Chondrocyte (in vitro differentiated cells): ENCODE data around the gene CLEC16A. TPM values are rescaled to one million over a fixed set of nuclear protein-coding genes. Genes with fewer than 3 reads are reported as not detected.
"Not testable (repeated sequence)": the region's sequence is repeated elsewhere in the genome, so short reads cannot be mapped to it uniquely, and the experiment has no call there.

Experiments
- DNase-seq: peaks from one replicate; pipeline ENCODE4 v3.0.0; 2021; ENCODE audit warnings: mixed read lengths, low spot score
- H3K27ac Mint-ChIP-seq: one replicate; pipeline ENCODE4 v1.8.0; 2021; ENCODE audit warnings: mild to moderate bottlenecking, moderate library complexity, mixed read lengths; ENCODE audit not compliant: unreplicated experiment
- H3K27me3 Mint-ChIP-seq: 2 replicates; pipeline ENCODE4 v1.8.0; 2021; ENCODE audit warnings: low read depth, mixed read lengths
- H3K36me3 Mint-ChIP-seq: 2 replicates; pipeline ENCODE4 v1.8.0; 2021; ENCODE audit warnings: low read depth, mixed read lengths
- H3K4me1 Mint-ChIP-seq: 2 replicates; pipeline ENCODE4 v1.8.0; 2021; ENCODE audit warnings: low read depth, mild to moderate bottlenecking, mixed read lengths
- H3K4me3 Mint-ChIP-seq: one replicate; pipeline ENCODE4 v1.8.0; 2021; ENCODE audit warnings: mild to moderate bottlenecking, moderate library complexity, mixed read lengths; ENCODE audit not compliant: unreplicated experiment
- H3K9me3 Mint-ChIP-seq: 2 replicates; pipeline ENCODE4 v1.8.0; 2021; ENCODE audit warnings: low read depth, mixed read lengths
- CTCF ChIP-seq: fragments of 200-600 bp; sonication (generic); IDR thresholded peaks from 2 replicates; pipeline ENCODE4 v1.5.0; 2021; ENCODE audit warnings: antibody characterized with exemption, mild to moderate bottlenecking, moderate library complexity
- total RNA-seq: library from RNA; stranded (reverse); gene quantifications from 3 replicates; pipeline ENCODE4 v1.2.1, GENCODE V29; 2021

Gene CLEC16A
- total RNA-seq, 1 donor from 2014 or later = 17.9 TPM

GRCh38 chr16:11102523-11102898 is 158.1 kb downstream of the CLEC16A start:
- H3K9me3 Mint-ChIP-seq = no peaks in the 10 kb centered on the region
- no peak for TF ChIP-seq CTCF
- H3K4me3 Mint-ChIP-seq = no peak overlapping the region
- DNase-seq = peak; percentile 28
- H3K27me3 Mint-ChIP-seq = no peaks in the 10 kb centered on the region
- H3K27ac Mint-ChIP-seq = no peak overlapping the region
- peaks cover 5% of the 10 kb centered on the region for H3K36me3 Mint-ChIP-seq
- H3K4me1 Mint-ChIP-seq = peaks cover 39% of the 10 kb centered on the region

GRCh38 chr16:11103301-11103700 is 158.9 kb downstream of the CLEC16A start:
- not testable (repeated sequence) for H3K9me3 Mint-ChIP-seq, H3K27me3 Mint-ChIP-seq
- H3K4me1 Mint-ChIP-seq = peaks cover 43% of the 10 kb centered on the region

GRCh38 chr16:11104168-11105037 is 160.0 kb downstream of the CLEC16A start:
- Mint-ChIP-seq H3K4me1 (peaks cover 42% of the 10 kb centered on the region), H3K9me3 (no peaks in the 10 kb centered on the region), H3K27me3 (no peaks in the 10 kb centered on the region), H3K36me3 (peaks cover 4% of the 10 kb centered on the region), H3K27ac (peak overlapping the region; percentile 2), H3K4me3 (no peak overlapping the region)
- DNase-seq = peak; percentile 12
- TF ChIP-seq CTCF = no peak

More at GRCh38 chr16:11103301-11103700, 158.9 kb downstream of the CLEC16A start:
- not testable (repeated sequence) for DNase-seq, H3K36me3 Mint-ChIP-seq, H3K4me3 Mint-ChIP-seq, H3K27ac Mint-ChIP-seq

GRCh38 chr16:11105038-11105903 is 160.9 kb downstream of the CLEC16A start:
- Mint-ChIP-seq H3K4me1 (peaks cover 40% of the 10 kb centered on the region), H3K27ac (peak overlapping the region; percentile 2), H3K9me3 (no peaks in the 10 kb centered on the region)

GRCh38 chr16:11106726-11107125 is 162.4 kb downstream of the CLEC16A start:
- peaks cover 8% of the 10 kb centered on the region for H3K9me3 Mint-ChIP-seq
- no peak overlapping the region for H3K27ac Mint-ChIP-seq
- H3K4me3 Mint-ChIP-seq = no peak overlapping the region
- peaks cover 6% of the 10 kb centered on the region for H3K36me3 Mint-ChIP-seq
- peak; percentile 64 for DNase-seq
- H3K27me3 Mint-ChIP-seq = no peaks in the 10 kb centered on the region
- no peak for TF ChIP-seq CTCF
- H3K4me1 Mint-ChIP-seq = peaks cover 26% of the 10 kb centered on the region

More at GRCh38 chr16:11105038-11105903, 160.9 kb downstream of the CLEC16A start:
- no peaks in the 10 kb centered on the region for H3K27me3 Mint-ChIP-seq
- H3K36me3 Mint-ChIP-seq = peaks cover 6% of the 10 kb centered on the region
- peak; percentile 7 for DNase-seq
- H3K4me3 Mint-ChIP-seq = no peak overlapping the region
- TF ChIP-seq CTCF = no peak
